Fibroblast of skin of left quadriceps (primary cell): ENCODE results near the gene HSF2BP.
"Not testable (repeated sequence)": the region's sequence is repeated elsewhere in the genome, so short reads cannot be mapped to it uniquely, and the experiment has no call there.

ENCODE experiments used
- DNase-seq, 2 experiments: peaks; one replicate each; pipeline ENCODE4 v3.0.0-alpha.2; 2013; ENCODE audit warnings: low read depth in 2 of 2

HSF2BP gene

DNA sequence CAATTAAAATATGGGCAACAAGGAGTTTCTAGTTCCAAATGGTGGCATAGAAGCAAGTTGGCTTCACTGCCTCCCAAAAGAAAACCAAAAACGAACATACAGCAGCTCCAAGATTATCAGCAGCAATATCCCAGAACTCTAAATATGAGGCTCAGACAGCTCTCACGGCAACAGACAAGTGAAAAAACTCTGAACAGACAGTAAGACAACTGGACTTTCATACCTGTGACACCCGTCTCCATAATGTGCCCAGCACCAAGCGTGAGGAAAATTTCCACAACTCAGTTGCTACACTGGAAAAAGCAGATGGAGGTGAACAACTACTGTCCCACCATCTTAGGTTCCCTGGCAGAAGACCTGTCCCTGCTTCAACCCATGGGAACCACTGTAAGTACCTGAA, 39.9 kb downstream of the HSF2BP start:
- no peak for DNase-seq

GRCh38 chr21:43618940-43619339, 40.3 kb downstream of the HSF2BP start:
- no peak for DNase-seq

- DNase-seq = not testable (repeated sequence)
Measured at GRCh38 chr21:43616861-43617260, 42.4 kb downstream of the HSF2BP start.

- no peak for DNase-seq
Measured at GRCh38 chr21:43614839-43615238, 44.4 kb downstream of the HSF2BP start.

DNA sequence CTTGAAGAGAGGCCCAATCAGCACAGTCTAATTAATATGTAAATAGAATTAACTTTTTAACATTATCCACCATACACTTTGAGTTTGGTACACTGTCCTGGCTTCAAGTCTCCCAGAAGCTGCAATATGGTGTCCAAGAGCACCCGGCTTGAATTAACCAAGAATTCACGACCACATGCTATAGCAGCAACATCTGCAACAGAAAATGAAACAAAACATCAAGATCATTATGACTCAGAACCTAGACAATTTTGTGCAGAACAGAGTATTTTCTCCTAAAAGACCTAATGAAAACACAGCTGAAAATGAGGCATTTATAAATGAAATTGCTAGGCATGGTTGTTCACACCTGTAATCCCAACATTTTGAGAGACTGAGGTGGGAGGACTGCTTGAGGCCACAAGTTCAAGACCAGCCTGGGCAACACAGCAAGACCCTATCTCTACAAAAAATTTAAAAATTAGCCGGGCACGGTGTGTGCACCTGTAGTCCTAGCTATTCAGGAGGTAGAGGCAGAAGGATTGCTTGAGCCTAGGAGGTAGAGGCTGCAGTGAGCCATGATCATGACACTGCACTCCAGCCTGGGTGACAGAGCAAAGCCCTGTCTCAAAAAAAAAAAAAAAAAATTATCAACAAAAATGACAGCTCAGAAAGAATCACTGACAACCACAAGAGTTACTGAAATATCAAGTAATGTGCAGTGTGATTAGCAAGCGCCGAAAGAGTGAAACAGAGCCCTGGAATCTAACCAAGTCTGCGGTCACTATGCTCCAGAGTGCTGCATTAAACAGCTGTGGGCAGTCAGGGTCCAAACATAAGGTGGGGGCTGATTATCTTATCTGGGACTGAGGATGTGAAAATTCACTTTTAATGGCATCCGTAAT, 45.3 kb downstream of the HSF2BP start:
- DNase-seq = peak in 1 of 2 experiments; percentile 39

GRCh38 chr21:43611598-43612369, 47.5 kb downstream of the HSF2BP start:
- DNase-seq = no peak

- peak; percentile 69 to 72 for DNase-seq
Measured at GRCh38 chr21:43609501-43610340, 49.6 kb downstream of the HSF2BP start.

GRCh38 chr21:43608664-43609063, 50.6 kb downstream of the HSF2BP start:
- no peak for DNase-seq

- DNase-seq = peak in 1 of 2 experiments; percentile 55
Measured at GRCh38 chr21:43608225-43608624, 51.1 kb downstream of the HSF2BP start.

DNA sequence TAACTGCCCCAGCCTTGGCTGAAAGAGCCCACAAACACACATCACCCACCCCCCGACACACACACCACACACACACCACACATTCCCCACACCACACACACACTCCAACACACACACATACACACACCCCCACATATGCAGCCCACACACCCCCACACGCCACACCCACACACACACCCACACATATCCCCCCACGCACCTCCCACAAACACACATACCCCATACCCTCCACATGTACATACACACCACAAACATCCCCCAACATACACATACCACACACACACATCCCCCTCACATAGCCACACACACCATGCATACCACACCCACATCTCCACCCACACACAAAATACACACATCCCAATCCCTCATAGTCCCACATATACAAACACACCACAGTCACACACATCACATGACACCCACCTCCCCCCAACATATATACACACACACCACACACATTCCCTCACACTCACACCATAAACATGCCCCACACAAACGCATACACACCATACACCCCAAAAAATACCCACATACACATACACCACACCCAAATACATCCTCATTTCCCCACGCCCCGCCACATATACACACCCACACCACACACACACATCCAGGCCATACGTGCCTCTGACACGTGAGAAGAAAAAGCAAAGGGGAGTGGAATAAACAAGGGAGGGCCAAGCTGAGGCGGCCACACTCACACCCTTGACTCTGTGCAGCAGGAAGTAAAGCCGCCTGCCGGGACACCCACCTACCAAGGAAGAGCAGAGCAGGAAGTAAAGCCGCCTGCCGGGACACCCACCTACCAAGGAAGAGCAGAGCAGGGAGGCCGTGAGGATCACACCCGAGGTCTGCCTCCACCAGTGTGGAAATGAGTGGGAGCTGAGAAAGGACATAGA, 53.7 kb downstream of the HSF2BP start:
- no peak for DNase-seq

- DNase-seq = no peak
Measured at GRCh38 chr21:43604505-43605204, 54.6 kb downstream of the HSF2BP start.

GRCh38 chr21:43603641-43604504, 55.4 kb downstream of the HSF2BP start:
- DNase-seq = no peak

GRCh38 chr21:43603233-43603626, 56.1 kb downstream of the HSF2BP start:
- no peak for DNase-seq

DNA sequence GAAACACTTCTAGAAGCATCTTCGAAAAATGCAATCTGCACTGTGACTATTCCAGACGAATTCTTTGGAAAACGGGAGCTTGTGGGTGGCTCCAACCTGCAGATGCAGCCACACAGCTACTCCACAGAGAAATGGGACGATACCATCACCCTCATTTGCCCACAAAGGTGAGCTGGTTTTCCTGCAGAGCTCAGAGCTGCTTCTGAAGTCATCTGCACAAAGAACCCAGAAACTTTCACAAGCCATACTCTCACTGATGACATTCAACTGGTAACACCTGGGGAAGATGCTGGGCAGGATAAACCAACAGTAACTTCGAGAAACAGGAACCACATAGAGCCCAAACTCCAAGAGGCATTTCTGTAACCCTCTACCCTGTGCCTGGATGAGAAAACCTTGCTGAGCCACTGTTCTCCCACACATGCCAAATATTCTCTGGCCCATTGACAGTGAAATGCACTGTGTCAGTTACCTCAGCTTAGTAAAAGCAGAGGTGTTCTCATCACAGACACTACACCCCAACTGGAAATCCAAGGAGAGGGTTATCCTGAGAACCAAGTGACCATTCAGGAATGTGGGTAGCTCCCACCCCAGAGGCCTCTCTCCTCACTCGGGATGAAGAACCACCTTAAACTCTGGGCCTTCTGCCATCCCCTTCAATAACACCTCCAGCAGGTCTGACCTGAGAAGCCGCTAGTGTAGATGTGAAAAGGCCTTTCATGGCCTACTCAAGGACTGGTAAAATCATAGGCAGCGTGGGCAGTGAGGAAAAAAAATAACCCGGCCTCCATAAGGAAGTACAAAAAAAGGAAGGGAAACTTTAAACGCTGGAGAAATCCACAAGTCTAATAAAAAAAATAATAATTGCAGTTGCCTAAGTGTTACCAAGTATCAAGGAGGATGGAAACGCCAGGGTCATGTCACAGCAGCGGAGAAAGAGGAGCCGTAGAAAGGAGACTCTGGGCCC, 56.7 kb downstream of the HSF2BP start:
- DNase-seq = no peak

DNA sequence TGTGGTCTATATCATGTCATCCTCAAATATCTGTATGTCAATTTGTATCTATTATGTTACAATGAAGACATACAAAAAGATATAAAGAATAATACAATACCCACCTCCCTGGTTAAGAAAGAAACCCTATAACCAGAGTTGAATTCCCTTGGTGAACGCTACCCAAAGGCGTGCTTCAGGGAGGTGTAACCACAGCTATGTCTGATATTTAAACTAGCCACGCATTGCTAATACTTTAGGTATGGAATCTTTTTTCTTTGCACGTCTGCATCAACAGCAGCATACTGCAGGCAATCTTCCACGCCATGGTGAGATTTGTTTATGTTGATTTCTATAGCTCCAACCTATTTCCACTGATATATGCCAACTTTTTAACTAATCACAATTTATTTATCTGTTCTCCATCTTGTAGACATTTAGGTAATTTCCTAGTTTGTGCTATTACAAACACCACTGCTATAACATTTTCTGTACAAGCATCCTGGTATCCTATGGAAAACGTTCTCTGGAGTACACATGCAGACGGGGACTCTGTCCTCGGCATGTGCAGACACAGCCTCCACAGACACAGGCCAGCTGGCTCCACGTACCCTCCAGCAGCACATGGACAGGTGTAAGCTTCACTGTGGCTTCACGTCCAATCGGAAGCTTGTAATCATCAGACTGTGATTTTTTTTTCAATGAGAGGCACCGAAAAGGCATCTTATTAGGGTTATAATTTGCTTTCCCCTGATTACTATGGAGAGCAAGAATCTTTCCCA, 58.5 kb downstream of the HSF2BP start:
- DNase-seq = peak; percentile 92

GRCh38 chr21:43599728-43600127, 59.6 kb downstream of the HSF2BP start:
- DNase-seq = no peak

- DNase-seq = peak in 1 of 2 experiments; percentile 54
Measured at GRCh38 chr21:43598416-43599120, 60.7 kb downstream of the HSF2BP start.
